K562 (cell line): ENCODE results near the gene RNU2-63P. TPM values are rescaled to one million over a fixed set of nuclear protein-coding genes. Genes with fewer than 3 reads are reported as not detected.
A peak's percentile ranks its signal among the peaks of the same experiment; 100 is the strongest.

Source experiments
- ATAC-seq: fragments of 200-7000 bp; cut with Tn5 transposase; 3 replicates; pipeline ENCODE4 v1.9.1; 2020; ENCODE audit warnings: moderate library complexity
- BruUV-seq: library from RNA; stranded (reverse); fragments of 400-500 nt; replicated peaks from 2 replicates; lab custom pipeline; 2021; lab: Mats Ljungman, UMichigan
- CTCF ChIA-PET: fragments of 300-600 bp; formaldehyde crosslinking; extraction: SDS; loops from one replicate; lab custom pipeline; 2021; ENCODE audit warnings: low intra/inter-chr PET ratio; lab: Yijun Ruan, JAX
- POLR2A ChIA-PET: fragments of 300-600, 350-650 bp; sonication (Branson Sonifier 250); formaldehyde crosslinking; extraction: SDS; loops from one replicate; lab custom pipeline; 2021; ENCODE audit warnings: antibody characterized with exemption, inconsistent platforms; lab: Yijun Ruan, JAX
- DNase-seq, 4 experiments: peaks; one replicate each; pipeline versions ENCODE4 v3.0.0 to v3.0.0-alpha.2; 2011 to 2018; ENCODE audit warnings: low spot score in 3 of 4, mixed read lengths in 3 of 4; ENCODE audit errors: extremely low read depth in 1 of 4
- FAIRE-seq: peaks from 2 replicates; lab custom pipeline; 2011; peaks lifted over from hg19 to GRCh38; lab: Jason Lieb, UNC
- H2AFZ ChIP-seq: 2 replicates; pipeline ENCODE4 v1.6.0; 2011; ENCODE audit warnings: low read depth, low read length, control low read depth, inconsistent platforms
- H3K27ac ChIP-seq: fragments of 200-600 bp; 3 replicates; pipeline ENCODE4 v1.8.0; 2011; ENCODE audit warnings: low read depth, mild to moderate bottlenecking, control low read depth, inconsistent platforms, low read length, moderate library complexity, mixed read lengths; ENCODE audit errors: extremely low read depth
- H3K27me3 ChIP-seq, 2 experiments: fragments of 300-600 bp in 1 of 2; 2 replicates in 1 of 2; 3 replicates in 1 of 2; pipeline versions ENCODE4 v1.6.0 to v1.8.0; 2011; ENCODE audit warnings: inconsistent platforms in 2 of 2, low read length in 2 of 2, mild to moderate bottlenecking in 1 of 2, mixed read lengths in 1 of 2, moderate library complexity in 1 of 2; ENCODE audit not compliant: control insufficient read depth in 2 of 2, insufficient read depth in 2 of 2
- H3K36me3 ChIP-seq: fragments of 300-600 bp; 3 replicates; pipeline ENCODE4 v1.8.0; 2011; ENCODE audit warnings: mild to moderate bottlenecking, low read length, inconsistent platforms; ENCODE audit not compliant: control insufficient read depth, insufficient read depth
- H3K4me1 ChIP-seq, 2 experiments: fragments of 200-600 bp in 1 of 2; replicated peaks in 1 of 2; 2 replicates in 1 of 2; 3 replicates in 1 of 2; pipeline versions ENCODE4 v1.5.1 to v1.8.0; 2011; ENCODE audit warnings: inconsistent platforms in 2 of 2, low read length in 2 of 2, mild to moderate bottlenecking in 1 of 2, mixed read lengths in 1 of 2, moderate library complexity in 1 of 2; ENCODE audit not compliant: control insufficient read depth in 2 of 2, insufficient read depth in 2 of 2
- H3K4me2 ChIP-seq: 2 replicates; pipeline ENCODE4 v1.6.1; 2011; ENCODE audit warnings: low read length, control low read depth, inconsistent platforms, mixed read lengths; ENCODE audit not compliant: insufficient read depth
- H3K4me3 ChIP-seq: fragments of 200-600 bp; sonication (generic), shearing (Covaris generic); 2 replicates; pipeline ENCODE4 v1.5.1; 2016; ENCODE audit warnings: control low read depth, inconsistent platforms
- H3K79me2 ChIP-seq: fragments of 200-600 bp; 3 replicates; pipeline ENCODE4 v1.8.0; 2011; ENCODE audit warnings: low read length, inconsistent platforms; ENCODE audit not compliant: control insufficient read depth, insufficient read depth
- H3K9ac ChIP-seq, 2 experiments: 2 replicates each; pipeline versions ENCODE4 v1.6.0 to v1.6.1; 2011; ENCODE audit warnings: low read depth in 2 of 2, low read length in 2 of 2, control low read depth in 1 of 2, inconsistent platforms in 1 of 2, mild to moderate bottlenecking in 1 of 2, mixed read lengths in 1 of 2; ENCODE audit not compliant: insufficient read depth in 1 of 2
- H3K9me1 ChIP-seq: one replicate; pipeline ENCODE4 v1.6.0; 2011; ENCODE audit warnings: inconsistent platforms, mild to moderate bottlenecking, low read length, moderate library complexity; ENCODE audit not compliant: control insufficient read depth, insufficient read depth
- H3K9me3 ChIP-seq: replicated peaks from 2 replicates; pipeline ENCODE4 v1.5.1; 2011; ENCODE audit warnings: low read depth, low read length, inconsistent platforms; ENCODE audit not compliant: control insufficient read depth, insufficient read depth
- H4K20me1 ChIP-seq: replicated peaks from 2 replicates; pipeline ENCODE4 v1.6.1; 2011; ENCODE audit warnings: low read length, inconsistent platforms, mixed read lengths; ENCODE audit not compliant: control insufficient read depth, insufficient read depth
- ARID2 ChIP-seq: fragments of 450-650 bp; IDR thresholded peaks from 2 replicates; pipeline ENCODE4 v1.6.1; 2017; ENCODE audit warnings: antibody characterized with exemption, mild to moderate bottlenecking
- ARID3A ChIP-seq: IDR thresholded peaks from 2 replicates; pipeline ENCODE4 v1.6.1; 2012; ENCODE audit warnings: low read depth, low read length, improper control_type of control experiment, borderline replicate concordance
- BRCA1 ChIP-seq, 2 experiments: fragments of 450-650 bp in 1 of 2; sonication (generic) in 1 of 2; formaldehyde crosslinking in 1 of 2; IDR thresholded peaks; 2 replicates each; pipeline versions ENCODE4 v1.5.0 to v1.6.1; 2017 to 2020; ENCODE audit warnings: mild to moderate bottlenecking in 1 of 2, missing genetic modification reagents in 1 of 2
- GTF2B ChIP-seq: IDR thresholded peaks from 2 replicates; pipeline ENCODE4 v1.6.1; 2011; ENCODE audit not compliant: insufficient read length; ENCODE audit errors: extremely low read depth
- GTF2E2 ChIP-seq: fragments of 200-800 bp; sonication (Bioruptor generic); IDR thresholded peaks from 2 replicates; pipeline ENCODE4 v1.6.1; 2016; ENCODE audit warnings: missing genetic modification characterization, missing compliant biosample characterization
- POLR3A ChIP-seq: IDR thresholded peaks from 2 replicates; pipeline ENCODE4 v1.6.1; 2011; ENCODE audit warnings: borderline replicate concordance, mild to moderate bottlenecking, moderate library complexity; ENCODE audit not compliant: insufficient read length, insufficient read depth; ENCODE audit errors: extremely low read depth
- TCFL5 ChIP-seq: fragments of 250-450 bp; sonication (Bioruptor Pico); conservative IDR thresholded peaks from 2 replicates; pipeline ENCODE4 v1.6.1; 2021; ENCODE audit warnings: mild to moderate bottlenecking, moderate library complexity, matching md5 sums
- ZNF23 ChIP-seq: fragments of 250-450 bp; sonication (Bioruptor Pico); IDR thresholded peaks from 2 replicates; pipeline ENCODE4 v1.4.0; 2020; ENCODE audit warnings: mild to moderate bottlenecking
- ZNF57 ChIP-seq: fragments of 450-650 bp; formaldehyde crosslinking; IDR thresholded peaks from 2 replicates; pipeline ENCODE4 v1.4.0; 2020; ENCODE audit warnings: mild to moderate bottlenecking, moderate library complexity
- WGBS: fragments of 100-300 bp; shearing (Covaris generic); methylation state at CpG from one replicate; pipeline ENCODE4 v1.1.6; 2016; ENCODE audit warnings: low coverage, mixed read lengths; ENCODE audit not compliant: insufficient coverage; ENCODE audit errors: missing lambda C conversion rate; 5-methylcytosine and 5-hydroxymethylcytosine counted together
- in situ Hi-C: fragments of 300-500 bp; cut with MboI; formaldehyde crosslinking; loops from 4 replicates; pipeline ENCODE4 v1.15.0; 2018; ENCODE audit warnings: inconsistent platforms, mixed read lengths
- intact Hi-C: fragments of 100-400 bp; cut with micrococcal nuclease; formaldehyde crosslinking; loops from 2 replicates; pipeline ENCODE4 v1.14.2; 2022
- polyA plus RNA-seq, 8 experiments: library from polyadenylated mRNA; depleted of rRNA in 4 of 8; stranded (reverse) in 5 of 8; unstranded in 3 of 8; fragments of >200 nt; fragmentation: Nextera tagmentation in 2 of 8; fragmentation: Illumina TruSeq in 1 of 8; extraction: Ambion mirVana in 2 of 8; extraction: Trizol in 1 of 8; gene quantifications; 2 replicates each; pipeline versions ENCODE4 v1.2.1 to v1.2.3, GENCODE V29; 2011 to 2014; ENCODE audit warnings: inconsistent platforms in 1 of 8, missing spikeins in 1 of 8
- total RNA-seq, 7 experiments: library from RNA; depleted of rRNA in 6 of 7; stranded (reverse); fragments of >200 nt in 6 of 7; fragmentation: Illumina TruSeq in 2 of 7; extraction: Trizol in 2 of 7; gene quantifications; 2 replicates each; pipeline versions ENCODE4 v1.2.1 to v1.2.3, GENCODE V29; 2011 to 2021; ENCODE audit warnings: low replicate concordance in 1 of 7
- TF ChIP-seq, protein P1 (sequence below): sonication (generic); formaldehyde crosslinking; IDR thresholded peaks from 2 replicates; pipeline ENCODE4 v1.8.0; 2022; ENCODE audit warnings: mild to moderate bottlenecking, missing genetic modification reagents, borderline replicate concordance
- TF ChIP-seq, protein P2 (sequence below): fragments of 250-450 bp; sonication (Bioruptor Pico); IDR thresholded peaks from 2 replicates; pipeline ENCODE4 v1.8.0; 2022; ENCODE audit warnings: moderate library complexity, mild to moderate bottlenecking, inconsistent platforms

Gene RNU2-63P
- total and polyA plus RNA-seq, 9 of the 15 experiments (the other 6 are each of a cell fraction or from before 2014, with no cell fraction given) = 5.8 to 253 (median 169) TPM; not detected in 4

DNA sequence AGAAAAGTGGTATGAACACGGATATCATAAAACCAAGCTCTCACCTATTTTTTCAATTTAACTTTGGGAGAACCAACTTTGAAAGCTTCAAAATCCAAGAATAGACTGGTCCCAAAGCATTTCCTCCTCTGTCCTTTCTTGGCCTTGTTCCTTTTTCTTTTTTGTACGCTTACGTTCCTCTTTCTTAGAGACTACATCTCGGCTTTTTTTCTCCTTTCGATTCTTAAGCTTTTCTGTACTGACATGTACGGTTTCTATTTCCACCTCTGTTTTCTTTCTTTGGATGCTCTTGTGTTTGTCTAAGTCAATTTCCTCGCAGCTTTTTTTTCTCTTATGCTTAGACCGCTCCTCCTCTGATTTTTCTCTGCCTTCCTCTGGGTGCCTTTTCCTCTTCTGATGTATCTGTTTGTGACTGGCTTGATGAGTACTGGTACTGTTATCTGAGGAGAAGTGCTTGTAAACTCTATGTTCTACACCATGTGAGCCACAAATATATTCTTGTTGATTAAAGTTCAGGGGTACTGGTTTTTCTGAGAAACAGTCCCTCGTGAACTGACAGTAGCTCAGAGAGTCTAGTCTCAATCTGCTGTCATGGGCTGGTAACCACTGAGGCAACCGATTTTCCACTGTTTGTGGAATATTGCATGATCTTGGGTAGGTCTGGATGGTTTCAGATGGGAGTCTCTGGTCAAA is 11.5 kb upstream of the RNU2-63P start:
- POLR2A ChIA-PET = interaction anchor here (1.4 to 1.5 kb wide), 2 partner anchors 12 kb away, joined by 5 to 6 read pairs; partner anchors contain the start of gene RNU2-63P
- TF ChIP-seq ZNF23 (CRISPR knock-in tag) = no peak
- TF ChIP-seq POLR3A = no peak
- no peak for TF ChIP-seq TCFL5 (CRISPR knock-in tag)
- TF ChIP-seq GTF2B = no peak
- no peak for TF ChIP-seq ARID3A
- TF ChIP-seq, protein P1, sequence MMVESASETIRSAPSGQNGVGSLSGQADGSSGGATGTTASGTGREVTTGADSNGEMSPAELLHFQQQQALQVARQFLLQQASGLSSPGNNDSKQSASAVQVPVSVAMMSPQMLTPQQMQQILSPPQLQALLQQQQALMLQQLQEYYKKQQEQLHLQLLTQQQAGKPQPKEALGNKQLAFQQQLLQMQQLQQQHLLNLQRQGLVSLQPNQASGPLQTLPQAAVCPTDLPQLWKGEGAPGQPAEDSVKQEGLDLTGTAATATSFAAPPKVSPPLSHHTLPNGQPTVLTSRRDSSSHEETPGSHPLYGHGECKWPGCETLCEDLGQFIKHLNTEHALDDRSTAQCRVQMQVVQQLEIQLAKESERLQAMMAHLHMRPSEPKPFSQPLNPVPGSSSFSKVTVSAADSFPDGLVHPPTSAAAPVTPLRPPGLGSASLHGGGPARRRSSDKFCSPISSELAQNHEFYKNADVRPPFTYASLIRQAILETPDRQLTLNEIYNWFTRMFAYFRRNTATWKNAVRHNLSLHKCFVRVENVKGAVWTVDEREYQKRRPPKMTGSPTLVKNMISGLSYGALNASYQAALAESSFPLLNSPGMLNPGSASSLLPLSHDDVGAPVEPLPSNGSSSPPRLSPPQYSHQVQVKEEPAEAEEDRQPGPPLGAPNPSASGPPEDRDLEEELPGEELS (CRISPR knock-in tag) = no peak
- TF ChIP-seq ZNF57 (CRISPR knock-in tag) = no peak
- TF ChIP-seq BRCA1 (IDR thresholded peaks at IDR 0.05) = no peak
- no peak for TF ChIP-seq BRCA1 (CRISPR knock-in tag; IDR thresholded peaks at IDR 0.05)
- TF ChIP-seq GTF2E2 (tag) = no peak
- no peak for TF ChIP-seq ARID2
- TF ChIP-seq, protein P2, sequence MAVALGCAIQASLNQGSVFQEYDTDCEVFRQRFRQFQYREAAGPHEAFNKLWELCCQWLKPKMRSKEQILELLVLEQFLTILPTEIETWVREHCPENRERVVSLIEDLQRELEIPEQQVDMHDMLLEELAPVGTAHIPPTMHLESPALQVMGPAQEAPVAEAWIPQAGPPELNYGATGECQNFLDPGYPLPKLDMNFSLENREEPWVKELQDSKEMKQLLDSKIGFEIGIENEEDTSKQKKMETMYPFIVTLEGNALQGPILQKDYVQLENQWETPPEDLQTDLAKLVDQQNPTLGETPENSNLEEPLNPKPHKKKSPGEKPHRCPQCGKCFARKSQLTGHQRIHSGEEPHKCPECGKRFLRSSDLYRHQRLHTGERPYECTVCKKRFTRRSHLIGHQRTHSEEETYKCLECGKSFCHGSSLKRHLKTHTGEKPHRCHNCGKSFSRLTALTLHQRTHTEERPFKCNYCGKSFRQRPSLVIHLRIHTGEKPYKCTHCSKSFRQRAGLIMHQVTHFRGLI (CRISPR knock-in tag) = no peak

More for the DNA sequence above, 11.5 kb upstream of the RNU2-63P start:
- no peak overlapping the region for H3K27ac ChIP-seq
- ATAC-seq (no peak), FAIRE-seq (peak; percentile 11), DNase-seq (no peak)
- peaks cover 0 to 4% of the 10 kb centered on the region in 2 experiments; a peak in 1 of 5 replicates for H3K4me1 ChIP-seq
- H3K9me1 ChIP-seq = no peaks in the 10 kb centered on the region
- WGBS = 58% methylated on average over 10 of the region's 10 CpGs
- no peaks in the 10 kb centered on the region for H3K79me2 ChIP-seq
- H3K4me2 ChIP-seq = no peak overlapping the region
- H3K4me3 ChIP-seq = no peak overlapping the region
- no peaks in the 10 kb centered on the region for H3K27me3 ChIP-seq
- H4K20me1 ChIP-seq = no peaks in the 10 kb centered on the region
- H3K9ac ChIP-seq = no peak overlapping the region
- no peaks in the 10 kb centered on the region for H3K36me3 ChIP-seq
- intact Hi-C loops (no loop called here), in situ Hi-C loops (no loop called here)
- H3K9me3 ChIP-seq = no peaks in the 10 kb centered on the region
- H2AFZ ChIP-seq = no peak overlapping the region
- BruUV-seq = no TSS peak
- CTCF ChIA-PET = no interaction called here
